Body of pancreas (tissue), 4 donors: ENCODE data around the gene LEP.

Experiments
- POLR2A ChIP-seq, 3 donors: fragments of 450-650 bp; IDR thresholded peaks; one replicate each; pipeline ENCODE4 v1.6.1; 2016; ENCODE audit warnings: antibody characterized with exemption in 3 of 3, mild to moderate bottlenecking in 2 of 3
- TF ChIP-seq, protein P1 (sequence below), 7 experiments: fragments of 450-650 bp in 4 of 7; fragments of 200-600 bp in 3 of 7; sonication (generic) in 3 of 7; IDR thresholded peaks; one replicate each; pipeline ENCODE4 v1.5.1; 2016 to 2019; ENCODE audit warnings: antibody characterized with exemption in 7 of 7

GRCh38 chr7:128302139-128302538, 61.1 kb downstream of the LEP start:
- TF ChIP-seq, protein P1, sequence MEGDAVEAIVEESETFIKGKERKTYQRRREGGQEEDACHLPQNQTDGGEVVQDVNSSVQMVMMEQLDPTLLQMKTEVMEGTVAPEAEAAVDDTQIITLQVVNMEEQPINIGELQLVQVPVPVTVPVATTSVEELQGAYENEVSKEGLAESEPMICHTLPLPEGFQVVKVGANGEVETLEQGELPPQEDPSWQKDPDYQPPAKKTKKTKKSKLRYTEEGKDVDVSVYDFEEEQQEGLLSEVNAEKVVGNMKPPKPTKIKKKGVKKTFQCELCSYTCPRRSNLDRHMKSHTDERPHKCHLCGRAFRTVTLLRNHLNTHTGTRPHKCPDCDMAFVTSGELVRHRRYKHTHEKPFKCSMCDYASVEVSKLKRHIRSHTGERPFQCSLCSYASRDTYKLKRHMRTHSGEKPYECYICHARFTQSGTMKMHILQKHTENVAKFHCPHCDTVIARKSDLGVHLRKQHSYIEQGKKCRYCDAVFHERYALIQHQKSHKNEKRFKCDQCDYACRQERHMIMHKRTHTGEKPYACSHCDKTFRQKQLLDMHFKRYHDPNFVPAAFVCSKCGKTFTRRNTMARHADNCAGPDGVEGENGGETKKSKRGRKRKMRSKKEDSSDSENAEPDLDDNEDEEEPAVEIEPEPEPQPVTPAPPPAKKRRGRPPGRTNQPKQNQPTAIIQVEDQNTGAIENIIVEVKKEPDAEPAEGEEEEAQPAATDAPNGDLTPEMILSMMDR (IDR thresholded peaks at IDR 0.05), result no peak
- no peak for TF ChIP-seq POLR2A (IDR thresholded peaks at IDR 0.05)
